GM21529 (cell line): ENCODE measurements around the gene HIVEP3.

Source experiments
- ATAC-seq: cut with Tn5 transposase; IDR thresholded peaks from one replicate; pipeline ENCODE4 v1.9.1; 2021; ENCODE audit not compliant: unreplicated experiment

HIVEP3 gene

GRCh38 chr1:41493117-41493536 is 425.6 kb downstream of the HIVEP3 start:
- ATAC-seq, result no peak

DNA sequence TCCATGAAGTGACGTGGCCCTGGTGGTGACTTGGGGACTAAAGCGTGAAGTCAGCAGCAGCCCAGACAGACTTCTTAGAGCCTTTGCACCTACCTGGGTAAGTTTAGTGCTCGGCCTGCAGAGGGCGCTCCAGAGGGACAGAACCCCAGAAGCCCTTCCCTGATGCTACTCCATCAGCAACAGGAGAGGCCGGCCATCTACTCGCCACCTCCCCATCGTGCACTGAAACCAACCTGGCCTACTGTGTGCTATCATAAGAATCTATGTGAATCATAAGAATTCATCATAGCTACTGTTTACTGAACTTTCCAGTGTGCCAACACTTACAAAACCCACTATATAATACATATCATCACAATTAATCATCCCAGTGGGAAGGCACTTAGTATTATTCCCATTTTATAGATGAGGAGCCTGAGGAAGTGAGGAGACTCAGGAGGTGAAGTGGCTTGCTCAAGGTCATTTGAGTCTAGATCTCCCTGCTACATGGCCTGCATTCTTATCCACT is 426.3 kb downstream of the HIVEP3 start:
- no peak for ATAC-seq

DNA sequence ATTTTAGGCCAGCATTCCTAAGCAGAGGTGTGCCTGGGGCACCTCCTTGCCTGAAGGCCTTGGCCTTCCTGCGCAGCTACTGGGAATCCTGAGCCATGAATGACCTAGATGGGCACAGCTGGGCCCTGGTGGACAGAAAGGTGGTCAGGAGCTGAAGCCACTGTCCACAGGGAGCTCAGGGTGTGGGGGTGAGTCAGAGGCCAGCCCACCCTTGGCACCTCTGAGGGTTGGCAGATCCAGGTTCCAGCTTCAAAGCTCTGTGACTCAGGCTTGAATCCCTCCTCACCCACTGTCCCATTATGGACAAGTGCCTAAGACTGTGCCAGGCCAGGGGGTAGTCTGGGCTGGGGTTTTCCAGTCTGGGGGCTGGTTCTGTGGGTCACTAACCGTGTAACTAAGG is 427.8 kb downstream of the HIVEP3 start:
- no peak for ATAC-seq

DNA sequence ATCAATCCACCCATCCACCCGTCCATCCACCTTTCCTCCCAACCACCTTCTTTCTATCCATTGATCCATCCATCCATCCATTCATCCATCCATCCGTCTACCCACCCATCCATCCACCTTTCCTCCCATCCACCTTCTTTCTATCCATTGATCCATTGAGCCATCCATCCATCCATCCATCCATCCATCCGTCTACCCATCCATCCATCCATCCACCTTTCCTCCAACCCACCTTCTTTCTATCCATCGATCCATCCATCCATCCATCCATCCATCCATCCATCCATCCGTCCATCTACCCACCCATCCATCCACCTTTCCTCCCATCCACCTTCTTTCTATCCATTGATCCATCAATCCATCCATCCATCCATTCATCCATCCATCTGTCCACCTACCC is 429.2 kb downstream of the HIVEP3 start:
- ATAC-seq, result no peak

GRCh38 chr1:41488040-41488951 is 430.4 kb downstream of the HIVEP3 start:
- ATAC-seq, result no peak

DNA sequence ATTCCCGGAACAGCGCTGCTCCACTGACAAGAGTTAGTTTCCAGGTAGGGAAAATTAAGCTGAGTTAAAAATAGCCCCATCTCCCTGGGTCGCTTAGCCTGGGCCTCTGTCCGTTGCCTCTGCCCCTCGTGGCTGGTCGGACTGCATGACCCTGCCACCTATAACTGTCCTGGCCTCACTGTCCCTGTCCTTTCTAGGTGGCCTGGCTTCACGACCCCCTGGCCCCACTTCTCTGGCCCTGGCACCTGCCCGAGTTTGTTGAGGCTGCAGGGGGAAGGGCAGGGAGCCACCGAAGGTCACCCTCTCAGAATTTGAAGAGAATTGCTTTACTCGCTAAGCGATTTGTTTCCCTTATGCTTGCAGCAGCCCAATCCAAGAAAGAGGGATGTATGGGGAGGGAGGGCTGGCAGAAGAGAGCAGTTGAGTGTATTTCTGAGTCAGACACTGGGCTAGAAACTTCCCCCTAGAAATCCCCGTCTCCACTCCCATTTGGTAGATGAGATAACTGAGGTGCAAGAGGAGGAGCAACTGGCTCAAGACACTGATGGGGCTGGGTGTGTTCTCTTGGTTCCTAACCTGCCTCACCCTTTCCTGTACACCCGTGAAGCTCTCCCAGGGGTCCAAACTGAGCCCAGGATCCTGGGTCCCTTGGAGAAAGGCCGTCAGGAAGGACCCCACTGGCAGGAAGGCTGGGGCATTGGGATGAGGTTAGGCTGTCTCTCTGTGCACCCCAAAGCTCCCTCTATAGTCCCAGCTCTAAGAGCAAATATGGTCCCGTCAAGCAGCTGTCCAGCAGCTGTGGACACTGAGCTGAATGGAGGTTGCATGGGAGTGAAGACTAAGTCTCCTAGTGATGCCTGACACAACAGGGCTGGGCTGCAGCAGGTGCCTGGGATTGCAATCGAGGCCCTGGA is 431.3 kb downstream of the HIVEP3 start:
- ATAC-seq, result no peak

GRCh38 chr1:41486371-41487125 is 432.2 kb downstream of the HIVEP3 start:
- ATAC-seq, result no peak

- no peak for ATAC-seq
Observed at GRCh38 chr1:41486053-41486370, 432.7 kb downstream of the HIVEP3 start.

GRCh38 chr1:41485605-41486004 is 433.1 kb downstream of the HIVEP3 start:
- ATAC-seq, result no peak

DNA sequence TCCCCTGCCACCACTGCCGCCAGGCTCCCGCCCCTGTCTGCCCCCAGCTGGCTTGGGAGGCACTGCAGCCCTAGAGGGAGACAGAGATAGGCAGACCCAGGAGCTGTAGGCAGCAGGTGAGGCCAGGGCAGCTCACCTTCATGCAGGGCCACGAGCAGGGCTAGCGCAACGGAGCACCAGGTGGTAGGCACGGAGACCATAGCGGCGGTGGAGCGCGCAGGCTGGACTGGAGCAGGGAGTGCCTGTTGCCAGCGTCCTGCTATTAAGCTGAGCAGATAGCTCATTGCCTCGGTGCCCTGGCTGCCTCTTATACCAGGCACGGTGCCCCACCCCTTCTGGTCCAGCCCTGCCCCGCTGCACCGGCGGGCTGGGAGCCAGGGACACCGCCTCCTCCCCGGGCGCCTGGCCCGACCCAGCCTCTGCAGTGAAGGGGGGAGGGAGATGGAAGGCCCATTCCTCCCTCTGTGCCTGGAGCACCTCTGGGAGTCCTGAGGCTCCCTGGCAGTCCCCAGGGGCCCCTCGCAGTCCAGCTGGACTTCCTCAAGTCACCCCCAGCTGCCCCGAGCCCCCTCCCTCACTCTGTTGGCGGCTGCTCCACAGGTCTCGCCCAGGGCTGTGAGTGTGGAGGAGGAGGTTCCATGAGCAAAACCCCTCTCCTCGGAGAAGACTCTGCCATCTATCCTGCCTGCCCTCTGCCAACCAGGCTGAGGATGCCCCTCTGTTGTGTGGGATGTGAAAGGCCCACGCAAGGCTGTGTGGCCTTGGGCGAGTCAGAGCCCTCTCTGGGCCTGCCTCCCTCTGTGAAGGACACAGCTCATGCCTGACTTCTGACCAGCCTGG is 434.1 kb downstream of the HIVEP3 start, which contains the start of gene EDN2:
EDN2 (minus strand) TSS at position 282 of the 840 bp plus-strand sequence; CDS start at position 200, 82 bp downstream.
- no peak for ATAC-seq

DNA sequence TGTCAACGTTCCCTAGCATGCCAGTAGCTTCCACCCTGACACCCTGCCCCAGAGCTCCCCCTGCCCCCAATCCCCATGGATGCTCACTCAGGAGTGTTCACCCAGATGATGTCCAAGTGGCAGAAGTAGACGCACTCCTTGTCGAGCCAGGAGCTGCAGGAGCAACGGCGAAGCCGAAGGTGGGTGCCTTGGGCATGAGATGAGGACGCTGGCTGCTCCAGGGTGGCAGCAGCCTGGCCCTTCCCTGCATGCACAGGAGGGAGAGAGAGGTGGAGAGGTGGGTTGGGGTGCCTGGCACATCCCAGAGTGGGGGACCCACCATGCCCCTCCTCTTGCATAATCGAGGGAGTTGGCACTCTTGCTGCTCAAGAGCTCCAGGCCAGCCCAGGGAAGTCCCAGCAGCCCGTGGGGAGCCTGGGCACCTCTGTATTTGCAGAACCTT is 434.7 kb downstream of the HIVEP3 start:
- no peak for ATAC-seq

DNA sequence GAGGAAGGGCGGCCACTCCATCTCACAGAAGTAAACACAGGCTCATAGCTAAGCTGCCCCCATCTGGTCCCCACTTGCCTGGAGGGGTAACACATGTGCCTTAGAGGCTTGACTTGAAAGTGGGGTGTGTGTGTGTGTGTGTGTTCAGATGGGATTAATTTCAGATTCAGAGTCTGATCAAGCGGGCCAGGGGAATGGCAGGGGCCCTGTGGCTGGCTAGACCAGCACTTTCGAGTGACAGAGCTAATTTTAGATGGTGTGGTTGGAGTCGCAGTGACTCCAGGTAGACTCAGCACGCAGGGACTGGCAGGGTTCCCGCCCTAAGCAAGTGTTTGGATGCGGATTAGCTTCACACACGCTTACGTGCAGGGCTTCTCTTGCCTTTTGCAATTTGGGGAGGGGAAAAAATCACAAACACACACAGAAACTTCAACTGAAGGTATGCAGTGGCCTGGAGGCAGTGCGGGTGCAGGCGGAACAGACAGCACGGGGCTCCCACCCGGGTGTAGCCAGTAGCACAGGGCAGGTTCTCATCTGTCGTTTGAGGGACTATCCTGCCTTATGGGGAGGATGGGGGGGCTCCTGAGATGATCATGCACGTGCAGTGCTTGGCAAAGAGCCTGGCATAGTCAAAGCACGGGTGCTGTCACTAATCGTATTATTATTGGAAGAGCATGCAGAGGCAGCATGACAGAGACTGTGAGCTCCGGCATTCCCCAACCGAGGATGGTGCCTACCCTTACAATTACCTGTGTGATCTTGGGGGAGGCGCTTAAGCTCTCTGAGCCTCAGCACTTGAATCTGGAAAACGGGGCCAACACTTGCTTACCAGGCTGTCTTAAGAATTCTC is 435.5 kb downstream of the HIVEP3 start:
- ATAC-seq, result no peak

- ATAC-seq, result no peak
Observed at GRCh38 chr1:41482001-41482765, 436.5 kb downstream of the HIVEP3 start.

DNA sequence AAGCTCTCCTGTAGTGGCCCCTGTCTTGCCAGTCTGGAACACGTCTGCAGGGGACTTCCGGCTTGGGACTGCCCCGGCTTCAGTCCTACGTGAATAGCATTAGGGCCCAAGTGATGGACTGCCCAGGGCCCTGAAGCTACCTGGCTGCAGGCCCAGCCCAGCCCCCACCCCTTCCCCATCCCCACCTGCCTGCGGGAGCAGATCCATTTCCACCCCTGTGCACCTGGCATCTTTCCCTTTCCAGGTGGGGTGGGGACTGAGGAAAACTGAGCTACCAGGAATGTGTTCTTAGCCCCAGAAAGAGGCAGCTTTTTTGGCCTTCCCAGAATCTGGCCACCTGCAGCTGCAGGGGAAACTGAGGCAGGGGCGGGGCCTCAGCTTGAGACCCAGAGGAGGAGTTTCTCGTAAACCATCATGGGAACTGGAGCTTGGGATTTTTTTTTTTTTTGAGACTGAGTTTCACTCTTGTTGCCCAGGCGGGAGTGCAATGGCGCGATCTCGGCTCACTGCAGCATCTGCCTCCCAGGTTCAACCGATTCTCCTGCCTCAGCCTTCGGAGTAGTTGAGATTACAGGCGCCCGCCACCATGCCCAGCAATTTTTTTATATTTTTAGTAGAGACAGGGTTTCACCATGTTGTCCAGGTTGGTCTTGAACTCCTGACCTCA is 437.5 kb downstream of the HIVEP3 start:
- no peak for ATAC-seq

DNA sequence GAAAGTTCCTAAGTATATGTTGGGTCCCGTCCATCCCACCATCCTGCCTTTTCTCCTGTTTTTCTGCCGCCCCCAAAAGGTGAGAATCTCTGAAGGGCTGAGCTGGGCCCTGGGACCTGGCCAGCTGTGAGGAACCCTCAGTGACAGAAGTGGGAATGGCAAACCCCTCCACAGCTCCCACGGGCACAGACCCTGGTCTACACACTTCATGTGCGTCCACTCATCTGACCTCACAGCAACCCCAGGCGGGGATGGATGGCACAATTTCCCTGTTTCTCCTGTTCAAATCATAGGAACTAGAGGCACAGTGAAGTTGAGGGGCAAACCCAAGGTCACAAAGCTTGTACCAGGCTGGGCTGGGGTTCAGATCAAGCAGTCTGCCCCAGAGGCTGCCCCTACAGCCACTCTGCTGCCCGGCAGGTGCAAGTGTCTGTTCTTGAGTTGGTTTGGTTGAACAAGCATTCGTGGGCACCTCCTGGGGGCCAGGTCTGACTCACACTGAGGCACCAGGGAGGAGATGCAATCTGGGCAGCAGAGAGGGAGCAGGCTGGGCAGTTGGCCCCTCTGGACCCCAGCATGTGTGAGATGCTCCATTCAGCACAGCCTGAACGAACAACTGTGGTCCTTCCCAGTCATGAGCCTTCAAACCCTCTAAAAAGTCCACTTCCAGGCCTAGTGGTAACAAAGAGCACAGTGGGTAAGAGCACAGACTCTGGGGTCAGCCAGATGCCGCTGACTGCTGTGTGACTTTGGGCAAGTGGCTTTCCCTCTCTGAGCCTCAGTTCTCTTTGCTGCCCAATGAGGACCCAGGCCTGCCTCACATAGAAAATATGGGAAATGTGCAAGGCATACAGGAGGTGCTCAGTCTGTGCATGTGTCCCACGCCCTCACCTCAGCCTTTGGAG is 438.3 kb downstream of the HIVEP3 start:
- ATAC-seq, result no peak

DNA sequence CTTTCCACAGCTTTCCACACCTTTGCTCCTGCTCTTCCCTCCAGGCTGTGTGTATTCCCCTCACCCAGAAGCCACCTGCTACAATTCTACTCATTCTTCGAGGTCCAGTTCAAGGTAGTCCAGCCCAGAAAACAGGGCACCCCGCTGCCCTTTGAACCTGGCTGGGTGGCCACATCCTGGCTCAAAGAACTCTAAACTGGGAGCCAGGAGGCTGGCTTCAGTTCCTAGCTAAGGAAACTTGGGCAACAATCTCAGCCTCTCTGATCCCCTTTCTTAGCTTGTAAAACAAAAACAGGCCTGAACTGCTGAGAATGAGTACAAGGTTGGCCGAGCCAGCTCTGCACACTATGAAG is 438.9 kb downstream of the HIVEP3 start:
- no peak for ATAC-seq
